Esophagus muscularis mucosa (tissue), 4 donors: ENCODE results near the gene ITPR2.

Experiments
- CTCF ChIP-seq, 3 experiments: fragments of 200-600 bp in 2 of 3; fragments of 450-650 bp in 1 of 3; sonication (generic) in 2 of 3; IDR thresholded peaks; one replicate each; pipeline ENCODE4 v1.5.1; 2017 to 2019; ENCODE audit warnings: antibody characterized with exemption in 3 of 3, mild to moderate bottlenecking in 2 of 3, moderate library complexity in 1 of 3
- EP300 ChIP-seq: sonication (generic); formaldehyde crosslinking; IDR thresholded peaks from one replicate; pipeline ENCODE4 v1.6.1; 2017; ENCODE audit warnings: antibody characterized with exemption
- POLR2A ChIP-seq: fragments of 450-650 bp; IDR thresholded peaks from one replicate; pipeline ENCODE4 v1.6.1; 2017; ENCODE audit warnings: antibody characterized with exemption, moderate library complexity, mild to moderate bottlenecking, low read depth
- POLR2AphosphoS5 ChIP-seq, 2 donors: sonication (generic); formaldehyde crosslinking; IDR thresholded peaks; one replicate each; pipeline ENCODE4 v1.6.1; 2017; ENCODE audit warnings: antibody characterized with exemption in 2 of 2

- TF ChIP-seq CTCF (IDR thresholded peaks at IDR 0.05) (no peak), POLR2AphosphoS5 (IDR thresholded peaks at IDR 0.05) (no peak), POLR2A (no peak), EP300 (no peak)
These were observed 422.3 kb downstream of the ITPR2 start for GRCh38 chr12:26410689-26411088.
